CD4-positive, alpha-beta T cell (primary cell): ENCODE measurements around the gene GAPDH. TPM values are rescaled to one million over a fixed set of nuclear protein-coding genes. Genes with fewer than 3 reads are reported as not detected.
"Not testable (repeated sequence)": the region's sequence is repeated elsewhere in the genome, so short reads cannot be mapped to it uniquely, and the experiment has no call there.

Experiments
- ATAC-seq: fragments of 200-7000 bp; cut with Tn5 transposase; one replicate; pipeline ENCODE4 v1.10.0; 2022; ENCODE audit warnings: mild to moderate bottlenecking; ENCODE audit not compliant: poor library complexity
- CTCF ChIA-PET: fragments of 350-600 bp; sonication (Branson Sonifier 250); formaldehyde crosslinking; loops from one replicate; lab custom pipeline; 2021; ENCODE audit warnings: antibody characterized with exemption, inconsistent platforms; lab: Charles Lee
- POLR2A ChIA-PET: fragments of 350-600 bp; sonication (Branson Sonifier 250); formaldehyde crosslinking; loops from one replicate; lab custom pipeline; 2021; ENCODE audit warnings: antibody characterized with exemption, inconsistent platforms; lab: Charles Lee
- DNase-seq, 14 experiments: peaks; one replicate each; pipeline ENCODE4 v3.0.0-alpha.2; 2013 to 2020; ENCODE audit warnings: mixed read lengths in 2 of 14
- H3K27ac ChIP-seq, 2 donors: one replicate each; pipeline versions ENCODE4 v1.5.1 to v1.7.0; 2013; ENCODE audit warnings: low read length in 2 of 2, low read depth in 1 of 2, mild to moderate bottlenecking in 1 of 2
- H3K27me3 ChIP-seq, 2 experiments: 1 replicate in 1 of 2; 2 replicates in 1 of 2; pipeline versions ENCODE4 v1.6.1 to v1.7.0; 2013; ENCODE audit warnings: low read length in 2 of 2, control low read depth in 1 of 2, mild to moderate bottlenecking in 1 of 2, moderate library complexity in 1 of 2; ENCODE audit not compliant: insufficient read depth in 2 of 2, control insufficient read depth in 1 of 2
- H3K36me3 ChIP-seq: one replicate; pipeline ENCODE4 v1.6.1; 2013; ENCODE audit warnings: low read length, control low read depth; ENCODE audit not compliant: insufficient read depth
- H3K4me1 ChIP-seq: one replicate; pipeline ENCODE4 v1.6.1; 2013; ENCODE audit warnings: low read length, control low read depth; ENCODE audit not compliant: insufficient read depth
- H3K4me3 ChIP-seq: one replicate; pipeline ENCODE4 v1.5.1; 2013; ENCODE audit warnings: mild to moderate bottlenecking, low read length, moderate library complexity
- H3K9me3 ChIP-seq, 2 experiments: 1 replicate in 1 of 2; 2 replicates in 1 of 2; pipeline versions ENCODE4 v1.6.1 to v1.7.0; 2013; ENCODE audit warnings: low read length in 2 of 2, mild to moderate bottlenecking in 2 of 2, control low read depth in 1 of 2, moderate library complexity in 1 of 2; ENCODE audit not compliant: control insufficient read depth in 1 of 2, insufficient read depth in 1 of 2
- H3K27ac Mint-ChIP-seq: one replicate; pipeline ENCODE4 v1.8.0; 2020; ENCODE audit warnings: mixed read lengths
- H3K27me3 Mint-ChIP-seq: one replicate; pipeline ENCODE4 v1.8.0; 2021; ENCODE audit warnings: mixed read lengths
- H3K36me3 Mint-ChIP-seq: one replicate; pipeline ENCODE4 v1.8.0; 2021; ENCODE audit warnings: low read depth, mixed read lengths
- H3K4me1 Mint-ChIP-seq: one replicate; pipeline ENCODE4 v1.8.0; 2021; ENCODE audit warnings: low read depth, mixed read lengths
- H3K4me3 Mint-ChIP-seq: one replicate; pipeline ENCODE4 v1.8.0; 2020; ENCODE audit warnings: mild to moderate bottlenecking, mixed read lengths
- H3K9me3 Mint-ChIP-seq: one replicate; pipeline ENCODE4 v1.8.0; 2020; ENCODE audit warnings: mixed read lengths
- CTCF ChIP-seq: fragments of 200-600 bp; IDR thresholded peaks from one replicate; pipeline ENCODE4 v1.8.0; 2022; ENCODE audit warnings: antibody characterized with exemption, mild to moderate bottlenecking
- intact Hi-C, 2 experiments: fragments of 100-400 bp; cut with DNase I in 1 of 2; cut with micrococcal nuclease in 1 of 2; formaldehyde crosslinking; loops; one replicate each; pipeline versions ENCODE4 v1.15.1 to v1.9.0; 2023 to 2025; cut with DNase I, micrococcal nuclease
- total RNA-seq, 174 experiments: library from RNA in 2 of 174; stranded (reverse) in 2 of 174; gene quantifications; one replicate each; pipeline ENCODE4 v1.2.3 and lab custom pipeline; 2021 to 2026

The GAPDH gene
- total RNA-seq, 2 experiments from 2014 or later: 498 to 508 TPM

- Histone ChIP-seq H3K4me1 (peaks cover 90% of the 10 kb centered on the region), H3K36me3 (peaks cover 37% of the 10 kb centered on the region), H3K27ac (peak overlapping the region; percentile 42 to 70)
- not testable (repeated sequence) for H3K9me3 ChIP-seq, ATAC-seq, H3K4me3 ChIP-seq, H3K9me3 Mint-ChIP-seq, H3K27me3 ChIP-seq, H3K27me3 Mint-ChIP-seq
- POLR2A ChIA-PET: interaction anchor here (0.7 to 6.5 kb wide), 13 partner anchors 16 to 287 kb away, joined by 3 to 42 read pairs (median 9); partner anchors contain the start of genes CD27, TAPBPL and VAMP1
- intact Hi-C loops: loop anchor here (1.0 to 5.0 kb wide), 3 partner anchors 114 to 215 kb away; no protein-coding TSS in a partner anchor
- CTCF ChIA-PET: interaction anchor here (0.7 to 4.5 kb wide), 24 partner anchors 14 to 250 kb away, joined by 3 to 39 read pairs (median 4); partner anchors contain the start of genes COPS7A, MRPL51, NCAPD2 and TAPBPL
- TF ChIP-seq CTCF: peak; percentile 88
- H3K36me3 Mint-ChIP-seq: peaks cover 71% of the 10 kb centered on the region
- H3K4me3 Mint-ChIP-seq: peak overlapping the region; percentile 96
- H3K27ac Mint-ChIP-seq: peak overlapping the region; percentile 90
- peaks cover 77% of the 10 kb centered on the region for H3K4me1 Mint-ChIP-seq
- peak; percentile 80 to 92 (median 84) for DNase-seq
Observed at GRCh38 chr12:6537580-6538419, 3.5 kb downstream of the GAPDH start.

GRCh38 chr12:6538420-6539313 is 4.3 kb downstream of the GAPDH start:
- no peaks in the 10 kb centered on the region for H3K27me3 Mint-ChIP-seq
- Histone ChIP-seq H3K4me1 (peaks cover 82% of the 10 kb centered on the region), H3K9me3 (peaks cover 0 to 4% of the 10 kb centered on the region in 2 experiments), H3K36me3 (peaks cover 37% of the 10 kb centered on the region), H3K27me3 (no peaks in the 10 kb centered on the region), H3K4me3 (no peak overlapping the region), H3K27ac (peak overlapping the region; percentile 5 to 42)
- H3K27ac Mint-ChIP-seq: peak overlapping the region; percentile 90
- DNase-seq (peak in 1 of 14 experiments; percentile 37), ATAC-seq (no peak)
- peaks cover 74% of the 10 kb centered on the region for H3K36me3 Mint-ChIP-seq
- H3K9me3 Mint-ChIP-seq: no peaks in the 10 kb centered on the region
- ChIA-PET POLR2A (interaction anchor here (0.7 to 6.5 kb wide), 12 partner anchors 15 to 286 kb away, joined by 3 to 42 read pairs (median 8); partner anchors contain the start of genes TAPBPL and VAMP1), CTCF (interaction anchor here (0.9 to 4.5 kb wide), 12 partner anchors 15 to 176 kb away, joined by 3 to 39 read pairs (median 7); partner anchors contain the start of genes TAPBPL and VAMP1)
- peaks cover 70% of the 10 kb centered on the region for H3K4me1 Mint-ChIP-seq
- no peak for TF ChIP-seq CTCF
- H3K4me3 Mint-ChIP-seq: peak overlapping the region; percentile 96
- intact Hi-C loops: loop anchor here (1.0 to 5.0 kb wide), 3 partner anchors 115 to 216 kb away; no protein-coding TSS in a partner anchor

- intact Hi-C loops: loop anchor here in 1 of 2 experiments (2.0 to 5.0 kb wide), 2 partner anchors 204 to 217 kb away; no protein-coding TSS in a partner anchor
- no peaks in the 10 kb centered on the region for H3K27me3 Mint-ChIP-seq
- Histone ChIP-seq H3K36me3 (peaks cover 38% of the 10 kb centered on the region), H3K27me3 (no peaks in the 10 kb centered on the region), H3K4me1 (peaks cover 76% of the 10 kb centered on the region), H3K9me3 (peaks cover 0 to 4% of the 10 kb centered on the region in 2 experiments), H3K4me3 (no peak overlapping the region), H3K27ac (no peak overlapping the region)
- H3K4me1 Mint-ChIP-seq: peaks cover 65% of the 10 kb centered on the region
- ATAC-seq: no peak
- H3K4me3 Mint-ChIP-seq: peak overlapping the region; percentile 23
- CTCF ChIA-PET: interaction anchor here (0.9 to 4.5 kb wide), 4 partner anchors 44 to 114 kb away, joined by 3 to 39 read pairs (median 25); partner anchors contain the start of gene VAMP1
- no peak for TF ChIP-seq CTCF
- no peaks in the 10 kb centered on the region for H3K9me3 Mint-ChIP-seq
- H3K36me3 Mint-ChIP-seq: peaks cover 71% of the 10 kb centered on the region
- no peak for DNase-seq
- H3K27ac Mint-ChIP-seq: peak overlapping the region; percentile 90
- POLR2A ChIA-PET: interaction anchor here (0.6 to 6.5 kb wide), 7 partner anchors 15 to 310 kb away, joined by 3 to 42 read pairs (median 11); partner anchors contain the start of genes TAPBPL and VAMP1
Observed at GRCh38 chr12:6539314-6539682, 5.0 kb downstream of the GAPDH start.
